ENCODE measurements around the gene TNFSF18. TPM values are rescaled to one million over a fixed set of nuclear protein-coding genes. Genes with fewer than 3 reads are reported as not detected.

TNFSF18 gene, protein sequence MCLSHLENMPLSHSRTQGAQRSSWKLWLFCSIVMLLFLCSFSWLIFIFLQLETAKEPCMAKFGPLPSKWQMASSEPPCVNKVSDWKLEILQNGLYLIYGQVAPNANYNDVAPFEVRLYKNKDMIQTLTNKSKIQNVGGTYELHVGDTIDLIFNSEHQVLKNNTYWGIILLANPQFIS
- 0.16 TPM for total RNA-seq

DNA sequence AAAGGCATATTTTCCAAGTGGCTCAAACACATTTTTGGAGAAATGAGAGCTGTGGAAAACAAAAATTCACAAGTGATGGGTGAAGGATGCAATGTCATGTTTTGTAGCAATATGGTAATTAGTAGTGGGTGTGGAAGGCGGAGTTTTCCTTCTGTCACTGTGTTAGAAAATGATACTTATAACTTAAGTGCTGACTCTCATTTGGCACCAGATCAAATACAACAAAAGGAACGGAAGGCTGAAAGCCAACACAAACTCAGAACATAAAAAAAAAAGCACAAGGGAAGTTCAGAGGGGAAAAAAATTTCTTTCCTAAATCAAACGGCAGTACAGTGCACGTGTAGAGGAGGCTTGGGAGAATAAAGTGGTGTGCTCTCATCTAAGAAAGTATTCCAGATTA lies at the start of gene TNFSF18:
TSS of gene TNFSF18 (minus strand) at position 77 of the 400 bp plus-strand sequence. CDS start at position 32, 45 bp downstream.

Other genes with a start within 250 kb of the TNFSF18 start
- gene TNFSF4, start 156.4 kb upstream of the TNFSF18 start, total RNA-seq = 3.1 TPM